K562 (cell line): Measurements from ENCODE around the gene LMOD1. TPM values are rescaled to one million over a fixed set of nuclear protein-coding genes. Genes with fewer than 3 reads are reported as not detected.
A peak's percentile ranks its signal among the peaks of the same experiment; 100 is the strongest.

Experiments used
- ARHGAP35 ChIP-seq: fragments of 450-650 bp; IDR thresholded peaks from 2 replicates; pipeline ENCODE4 v1.6.1; 2018; ENCODE audit not compliant: partially characterized antibody
- DPF2 ChIP-seq: fragments of 450-650 bp; IDR thresholded peaks from 2 replicates; pipeline ENCODE4 v1.6.1; 2016
- GATAD2B ChIP-seq: fragments of 450-650 bp; IDR thresholded peaks from 2 replicates; pipeline ENCODE4 v1.6.1; 2017; ENCODE audit warnings: mild to moderate bottlenecking, borderline replicate concordance
- KDM2B ChIP-seq: fragments of 250-450 bp; sonication (Bioruptor Pico); IDR thresholded peaks from 2 replicates; pipeline ENCODE4 v1.8.0; 2021; ENCODE audit warnings: mild to moderate bottlenecking, moderate library complexity
- MYNN ChIP-seq, 2 experiments: sonication (generic); formaldehyde crosslinking in 1 of 2; IDR thresholded peaks; 2 replicates each; pipeline versions ENCODE4 v1.5.0 to v1.6.1; 2016 to 2020; ENCODE audit warnings: antibody characterized with exemption in 1 of 2, missing genetic modification reagents in 1 of 2
- NFYB ChIP-seq: IDR thresholded peaks from 2 replicates; pipeline ENCODE4 v1.6.1; 2011; ENCODE audit warnings: mild to moderate bottlenecking, moderate library complexity; ENCODE audit not compliant: insufficient read length; ENCODE audit errors: extremely low read depth
- NR2C1 ChIP-seq, 2 experiments: fragments of 450-650 bp; IDR thresholded peaks; 2 replicates each; pipeline ENCODE4 v1.6.1; 2017; ENCODE audit warnings: mild to moderate bottlenecking in 2 of 2, antibody characterized with exemption in 1 of 2, inconsistent platforms in 1 of 2, missing compliant biosample characterization in 1 of 2, missing genetic modification characterization in 1 of 2
- NRF1 ChIP-seq, 2 experiments: fragments of 450-650 bp; IDR thresholded peaks in 1 of 2; conservative IDR thresholded peaks in 1 of 2; 2 replicates each; pipeline ENCODE4 v1.6.1; 2014; ENCODE audit warnings: mild to moderate bottlenecking in 2 of 2
- PKNOX1 ChIP-seq: fragments of 450-650 bp; IDR thresholded peaks from 2 replicates; pipeline ENCODE4 v1.6.1; 2016
- RAD51 ChIP-seq: fragments of 450-650 bp; IDR thresholded peaks from 2 replicates; pipeline ENCODE4 v1.7.1; 2016; ENCODE audit warnings: low read depth, mild to moderate bottlenecking, borderline replicate concordance
- RBM22 ChIP-seq: fragments of 200-400 bp; formaldehyde crosslinking; IDR thresholded peaks from 2 replicates; pipeline ENCODE4 v1.6.1; 2018; ENCODE audit warnings: low read length, low read depth; ENCODE audit not compliant: poor library complexity, severe bottlenecking
- RUNX1 ChIP-seq: sonication (generic); IDR thresholded peaks from 2 replicates; pipeline ENCODE4 v1.6.1; 2016; ENCODE audit warnings: antibody characterized with exemption, low read depth
- SP1 ChIP-seq: sonication (generic); formaldehyde crosslinking; IDR thresholded peaks from 2 replicates; pipeline ENCODE4 v1.8.1; 2022; ENCODE audit warnings: mild to moderate bottlenecking, missing genetic modification reagents
- SRSF3 ChIP-seq: fragments of 200-400 bp; formaldehyde crosslinking; IDR thresholded peaks from 2 replicates; pipeline ENCODE4 v1.6.1; 2016; ENCODE audit warnings: mild to moderate bottlenecking, low read length, moderate library complexity; ENCODE audit not compliant: insufficient read depth
- TCFL5 ChIP-seq: fragments of 250-450 bp; sonication (Bioruptor Pico); conservative IDR thresholded peaks from 2 replicates; pipeline ENCODE4 v1.6.1; 2021; ENCODE audit warnings: mild to moderate bottlenecking, moderate library complexity, matching md5 sums
- WHSC1 ChIP-seq: IDR thresholded peaks from one replicate; pipeline ENCODE4 v1.6.1; 2012; ENCODE audit warnings: low read length, control low read depth, inconsistent platforms
- ZBTB9 ChIP-seq: fragments of 450-650 bp; formaldehyde crosslinking; IDR thresholded peaks from 2 replicates; pipeline ENCODE4 v1.4.0; 2020; ENCODE audit warnings: mild to moderate bottlenecking, moderate library complexity
- ZNF232 ChIP-seq: sonication (generic); formaldehyde crosslinking; IDR thresholded peaks from 2 replicates; pipeline ENCODE4 v1.8.0; 2022; ENCODE audit warnings: mild to moderate bottlenecking, missing genetic modification reagents
- ZNF766 ChIP-seq: fragments of 200-800 bp; sonication (Bioruptor generic); conservative IDR thresholded peaks from 2 replicates; pipeline ENCODE4 v1.6.1; 2016; ENCODE audit warnings: missing genetic modification characterization, missing compliant biosample characterization
- polyA plus RNA-seq, 8 experiments: library from polyadenylated mRNA; depleted of rRNA in 4 of 8; stranded (reverse) in 5 of 8; unstranded in 3 of 8; fragments of >200 nt; fragmentation: Nextera tagmentation in 2 of 8; fragmentation: Illumina TruSeq in 1 of 8; extraction: Ambion mirVana in 2 of 8; extraction: Trizol in 1 of 8; gene quantifications; 2 replicates each; pipeline versions ENCODE4 v1.2.1 to v1.2.3, GENCODE V29; 2011 to 2014; ENCODE audit warnings: inconsistent platforms in 1 of 8, missing spikeins in 1 of 8
- total RNA-seq, 7 experiments: library from RNA; depleted of rRNA in 6 of 7; stranded (reverse); fragments of >200 nt in 6 of 7; fragmentation: Illumina TruSeq in 2 of 7; extraction: Trizol in 2 of 7; gene quantifications; 2 replicates each; pipeline versions ENCODE4 v1.2.1 to v1.2.3, GENCODE V29; 2011 to 2021; ENCODE audit warnings: low replicate concordance in 1 of 7
- TF ChIP-seq, protein P1 (sequence below): sonication (generic); IDR thresholded peaks from 2 replicates; pipeline ENCODE4 v1.6.1; 2016
- TF ChIP-seq, protein P2 (sequence below), 2 experiments: IDR thresholded peaks; 2 replicates each; pipeline ENCODE4 v1.6.1; 2011; ENCODE audit warnings: borderline replicate concordance in 1 of 2, control low read depth in 1 of 2, low read depth in 1 of 2, low read length in 1 of 2, mild to moderate bottlenecking in 1 of 2, mixed read lengths in 1 of 2, moderate library complexity in 1 of 2; ENCODE audit not compliant: insufficient read depth in 1 of 2, insufficient read length in 1 of 2, poor library complexity in 1 of 2, severe bottlenecking in 1 of 2; ENCODE audit errors: extremely low read depth in 1 of 2
- TF ChIP-seq, protein P3 (sequence below): fragments of 450-650 bp; formaldehyde crosslinking; IDR thresholded peaks from 2 replicates; pipeline ENCODE4 v1.4.0; 2022; ENCODE audit warnings: mild to moderate bottlenecking, moderate library complexity

LMOD1 gene
- total and polyA plus RNA-seq, 9 of the 15 experiments (the other 6 are each of a cell fraction or from before 2014, with no cell fraction given), result 0.03 to 0.54 (median 0.38) TPM; not detected in 1

DNA sequence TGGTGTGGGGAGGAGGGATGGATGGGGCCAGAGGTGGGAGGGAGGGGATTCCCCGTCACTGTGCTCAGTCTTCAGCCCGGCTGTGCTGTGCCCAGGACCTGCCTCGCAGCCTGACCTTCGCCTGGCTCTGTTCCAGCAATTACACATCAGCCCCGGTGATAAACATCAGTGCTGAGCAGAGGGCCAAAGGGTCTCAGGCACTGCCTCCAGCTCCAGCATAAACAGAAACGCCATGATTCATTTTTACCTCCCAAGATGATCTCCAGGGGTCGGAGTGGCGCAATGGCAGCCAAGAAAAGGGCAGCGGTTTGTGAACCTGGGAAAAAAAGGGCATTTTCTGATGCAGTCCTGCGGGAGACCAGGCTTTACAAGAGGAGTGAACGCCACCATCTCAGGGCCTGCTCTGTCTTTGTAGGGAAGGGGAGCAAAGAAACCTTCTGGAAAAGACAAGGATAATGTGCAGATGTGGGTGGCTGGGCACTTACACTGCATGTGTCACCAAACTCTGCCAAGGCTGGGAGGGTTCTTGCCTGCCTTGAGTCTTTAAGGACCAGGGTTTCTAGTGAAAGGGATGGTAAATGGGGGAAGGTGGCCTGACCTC, 29.6 kb downstream of the LMOD1 start (continued):
- no peak for TF ChIP-seq MYNN (IDR thresholded peaks at IDR 0.05)
- no peak for TF ChIP-seq MYNN (CRISPR knock-in tag; IDR thresholded peaks at IDR 0.05)
- peak; percentile 76; the same call in 1 of the 2 replicates for TF ChIP-seq DPF2
- TF ChIP-seq NFYB, result no peak
- TF ChIP-seq SP1, result no peak
- no peak for TF ChIP-seq RBM22
- TF ChIP-seq NRF1 (conservative IDR thresholded peaks at IDR 0.05 in 1 of 2, IDR thresholded peaks at IDR 0.05 in 1 of 2), result peak; percentile 23 to 53; a peak in 3 of 4 replicates
- TF ChIP-seq GATAD2B, result no peak
- TF ChIP-seq ZBTB9 (CRISPR knock-in tag), result no peak; the same call in 1 of the 2 replicates
- 0 out of 2 replicates have a peak, but pooled peaks have one; percentile 13 for TF ChIP-seq NR2C1 (IDR thresholded peaks at IDR 0.05)
- TF ChIP-seq NR2C1 (tag; IDR thresholded peaks at IDR 0.05), result no peak
- TF ChIP-seq ZNF232 (CRISPR knock-in tag), result no peak
- peak; percentile 9; the same call in 1 of the 2 replicates for TF ChIP-seq PKNOX1
- no peak for TF ChIP-seq RAD51
- no peak for TF ChIP-seq RUNX1
- TF ChIP-seq, protein P1, sequence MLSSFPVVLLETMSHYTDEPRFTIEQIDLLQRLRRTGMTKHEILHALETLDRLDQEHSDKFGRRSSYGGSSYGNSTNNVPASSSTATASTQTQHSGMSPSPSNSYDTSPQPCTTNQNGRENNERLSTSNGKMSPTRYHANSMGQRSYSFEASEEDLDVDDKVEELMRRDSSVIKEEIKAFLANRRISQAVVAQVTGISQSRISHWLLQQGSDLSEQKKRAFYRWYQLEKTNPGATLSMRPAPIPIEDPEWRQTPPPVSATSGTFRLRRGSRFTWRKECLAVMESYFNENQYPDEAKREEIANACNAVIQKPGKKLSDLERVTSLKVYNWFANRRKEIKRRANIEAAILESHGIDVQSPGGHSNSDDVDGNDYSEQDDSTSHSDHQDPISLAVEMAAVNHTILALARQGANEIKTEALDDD, result no peak
- 0 out of 2 replicates have a peak, but pooled peaks have one; percentile 43 for TF ChIP-seq ZNF766 (CRISPR knock-in tag)
- no peak for TF ChIP-seq TCFL5
- TF ChIP-seq, protein P2, sequence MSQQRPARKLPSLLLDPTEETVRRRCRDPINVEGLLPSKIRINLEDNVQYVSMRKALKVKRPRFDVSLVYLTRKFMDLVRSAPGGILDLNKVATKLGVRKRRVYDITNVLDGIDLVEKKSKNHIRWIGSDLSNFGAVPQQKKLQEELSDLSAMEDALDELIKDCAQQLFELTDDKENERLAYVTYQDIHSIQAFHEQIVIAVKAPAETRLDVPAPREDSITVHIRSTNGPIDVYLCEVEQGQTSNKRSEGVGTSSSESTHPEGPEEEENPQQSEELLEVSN (IDR thresholded peaks at IDR 0.05; ENCODE audit: borderline replicate concordance in 1 of 2, extremely low read depth in 1 of 2, insufficient read depth in 1 of 2, insufficient read length in 1 of 2, low read depth in 1 of 2, low read length in 1 of 2, poor library complexity in 1 of 2, severe bottlenecking in 1 of 2), result no peak
- no peak for TF ChIP-seq WHSC1
- no peak for TF ChIP-seq ARHGAP35
- TF ChIP-seq, protein P3, sequence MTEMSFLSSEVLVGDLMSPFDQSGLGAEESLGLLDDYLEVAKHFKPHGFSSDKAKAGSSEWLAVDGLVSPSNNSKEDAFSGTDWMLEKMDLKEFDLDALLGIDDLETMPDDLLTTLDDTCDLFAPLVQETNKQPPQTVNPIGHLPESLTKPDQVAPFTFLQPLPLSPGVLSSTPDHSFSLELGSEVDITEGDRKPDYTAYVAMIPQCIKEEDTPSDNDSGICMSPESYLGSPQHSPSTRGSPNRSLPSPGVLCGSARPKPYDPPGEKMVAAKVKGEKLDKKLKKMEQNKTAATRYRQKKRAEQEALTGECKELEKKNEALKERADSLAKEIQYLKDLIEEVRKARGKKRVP, result no peak
- no peak for TF ChIP-seq KDM2B
- TF ChIP-seq SRSF3, result no peak
